ENCODE results near the gene KCNJ12. TPM values are rescaled to one million over a fixed set of nuclear protein-coding genes. Genes with fewer than 3 reads are reported as not detected.
"Not testable (repeated sequence)": the region's sequence is repeated elsewhere in the genome, so short reads cannot be mapped to it uniquely, and the experiment has no call there.

The KCNJ12 gene
- total RNA-seq, 4 donors from 2014 or later = 0.94 to 1.7 TPM; not detected in 2

GRCh38 chr17:21394265-21394664 lies 18.1 kb downstream of the KCNJ12 start:
- H3K4me3 ChIP-seq = no peak overlapping the region
- no peaks in the 10 kb centered on the region for H3K36me3 ChIP-seq
- TF ChIP-seq CTCF (IDR thresholded peaks at IDR 0.05) = no peak
- no peak for TF ChIP-seq POLR2A (IDR thresholded peaks at IDR 0.05)
- DNase-seq = no peak
- no peaks in the 10 kb centered on the region for H3K4me1 ChIP-seq
- H3K27me3 ChIP-seq = no peaks in the 10 kb centered on the region
- H3K9me3 ChIP-seq = no peaks in the 10 kb centered on the region
- H3K27ac ChIP-seq = no peak overlapping the region

- H3K27me3 ChIP-seq = no peaks in the 10 kb centered on the region
Measured at GRCh38 chr17:21395764-21396163, 19.6 kb downstream of the KCNJ12 start.

GRCh38 chr17:21396237-21396636 lies 20.1 kb downstream of the KCNJ12 start:
- no peaks in the 10 kb centered on the region for H3K4me1 ChIP-seq
- no peak overlapping the region for H3K4me3 ChIP-seq
- no peaks in the 10 kb centered on the region for H3K9me3 ChIP-seq
- no peaks in the 10 kb centered on the region for H3K27me3 ChIP-seq
- H3K27ac ChIP-seq = no peak overlapping the region
- TF ChIP-seq POLR2A (IDR thresholded peaks at IDR 0.05) (no peak), CTCF (IDR thresholded peaks at IDR 0.05) (no peak)
- no peak for DNase-seq
- no peaks in the 10 kb centered on the region for H3K36me3 ChIP-seq

More at GRCh38 chr17:21395764-21396163, 19.6 kb downstream of the KCNJ12 start:
- no peak for DNase-seq
- no peaks in the 10 kb centered on the region for H3K9me3 ChIP-seq
- H3K27ac ChIP-seq = no peak overlapping the region
- H3K36me3 ChIP-seq = no peaks in the 10 kb centered on the region
- no peaks in the 10 kb centered on the region for H3K4me1 ChIP-seq
- TF ChIP-seq POLR2A (IDR thresholded peaks at IDR 0.05) (no peak), CTCF (IDR thresholded peaks at IDR 0.05) (no peak)
- no peak overlapping the region for H3K4me3 ChIP-seq

GRCh38 chr17:21397341-21398190 lies 21.4 kb downstream of the KCNJ12 start:
- no peaks in the 10 kb centered on the region for H3K4me1 ChIP-seq
- no peak for DNase-seq
- no peak overlapping the region for H3K27ac ChIP-seq
- H3K36me3 ChIP-seq = no peaks in the 10 kb centered on the region
- no peak overlapping the region for H3K4me3 ChIP-seq
- no peaks in the 10 kb centered on the region for H3K27me3 ChIP-seq
- TF ChIP-seq POLR2A (IDR thresholded peaks at IDR 0.05) = no peak
- no peak for TF ChIP-seq CTCF (IDR thresholded peaks at IDR 0.05)
- H3K9me3 ChIP-seq = no peaks in the 10 kb centered on the region

- H3K9me3 ChIP-seq = no peaks in the 10 kb centered on the region
- no peak for DNase-seq
- H3K4me1 ChIP-seq = no peaks in the 10 kb centered on the region
- TF ChIP-seq CTCF (IDR thresholded peaks at IDR 0.05) = no peak
- no peak for TF ChIP-seq POLR2A (IDR thresholded peaks at IDR 0.05)
- no peak overlapping the region for H3K27ac ChIP-seq
- H3K27me3 ChIP-seq = no peaks in the 10 kb centered on the region
- no peak overlapping the region for H3K4me3 ChIP-seq
- no peaks in the 10 kb centered on the region for H3K36me3 ChIP-seq
Measured at GRCh38 chr17:21399474-21400186, 23.5 kb downstream of the KCNJ12 start.

GRCh38 chr17:21400187-21400569 lies 24.0 kb downstream of the KCNJ12 start:
- H3K4me1 ChIP-seq, H3K4me3 ChIP-seq, DNase-seq, H3K36me3 ChIP-seq, H3K27me3 ChIP-seq, H3K9me3 ChIP-seq, H3K27ac ChIP-seq: not testable (repeated sequence)

Data from Peyer's patch (tissue), 4 donors.